Measurements from ENCODE around the gene GALNT9.
"Not testable (repeated sequence)": the region's sequence is repeated elsewhere in the genome, so short reads cannot be mapped to it uniquely, and the experiment has no call there.

Gene GALNT9

GRCh38 chr12:132329036-132329719, at the start of gene GALNT9:
GALNT9 (minus strand) TSS chr12:132329589; CDS start chr12:132329203, 386 bp downstream.
- no peak for DNase-seq

- not testable (repeated sequence) for DNase-seq
These were observed 49.7 kb upstream of the GALNT9 start for GRCh38 chr12:132379057-132379456.

- no peak for DNase-seq
These were observed 47.8 kb upstream of the GALNT9 start for GRCh38 chr12:132377147-132377546.

GRCh38 chr12:132376464-132376830, 47.1 kb upstream of the GALNT9 start:
- no peak for DNase-seq

GRCh38 chr12:132375747-132376463, 46.5 kb upstream of the GALNT9 start:
- DNase-seq = no peak

- no peak for DNase-seq
These were observed 45.4 kb upstream of the GALNT9 start for GRCh38 chr12:132374612-132375445.

GRCh38 chr12:132373901-132374611, 44.7 kb upstream of the GALNT9 start:
- no peak for DNase-seq

- no peak for DNase-seq
These were observed 38.5 kb upstream of the GALNT9 start for GRCh38 chr12:132367852-132368251.

- DNase-seq = no peak
These were observed 37.9 kb upstream of the GALNT9 start for GRCh38 chr12:132367071-132367851.

GRCh38 chr12:132366341-132366861, 37.0 kb upstream of the GALNT9 start:
- no peak for DNase-seq

- no peak for DNase-seq
These were observed 35.8 kb upstream of the GALNT9 start for GRCh38 chr12:132365226-132365625.

- no peak for DNase-seq
These were observed 35.0 kb upstream of the GALNT9 start for GRCh38 chr12:132364348-132364902.

- no peak for DNase-seq
These were observed 34.4 kb upstream of the GALNT9 start for GRCh38 chr12:132363661-132364347.

- no peak for DNase-seq
These were observed 33.7 kb upstream of the GALNT9 start for GRCh38 chr12:132362996-132363660.

GRCh38 chr12:132360906-132361777, 31.8 kb upstream of the GALNT9 start:
- no peak for DNase-seq

GRCh38 chr12:132360410-132360809, 31.0 kb upstream of the GALNT9 start:
- DNase-seq = no peak

GRCh38 chr12:132359971-132360370, 30.6 kb upstream of the GALNT9 start:
- DNase-seq = no peak

- no peak for DNase-seq
These were observed 30.2 kb upstream of the GALNT9 start for GRCh38 chr12:132359551-132359950.

Measured in NCI-H1694 (cell line).